ENCODE data around the gene RHBDL2.

The RHBDL2 gene

DNA sequence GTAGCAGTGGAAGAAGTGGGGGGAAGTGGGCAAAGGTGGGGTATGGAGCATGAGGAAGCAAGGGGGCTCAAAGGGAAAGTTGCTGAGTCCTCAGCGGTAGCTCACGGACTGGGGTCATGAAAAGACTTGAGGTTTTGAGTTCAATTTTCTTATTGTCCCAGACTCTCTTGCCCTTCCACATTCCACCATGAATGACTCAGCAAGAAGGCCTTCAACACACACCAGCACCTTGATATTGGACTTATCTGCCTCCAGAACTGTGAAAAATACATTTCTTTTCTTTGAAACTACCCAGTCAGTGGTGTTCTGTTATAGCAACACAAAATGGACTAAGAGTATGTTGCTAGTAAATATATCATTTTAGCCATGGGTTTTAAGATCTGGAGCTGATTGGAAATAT, 17.3 kb upstream of the RHBDL2 start:
- TF ChIP-seq, protein P1, sequence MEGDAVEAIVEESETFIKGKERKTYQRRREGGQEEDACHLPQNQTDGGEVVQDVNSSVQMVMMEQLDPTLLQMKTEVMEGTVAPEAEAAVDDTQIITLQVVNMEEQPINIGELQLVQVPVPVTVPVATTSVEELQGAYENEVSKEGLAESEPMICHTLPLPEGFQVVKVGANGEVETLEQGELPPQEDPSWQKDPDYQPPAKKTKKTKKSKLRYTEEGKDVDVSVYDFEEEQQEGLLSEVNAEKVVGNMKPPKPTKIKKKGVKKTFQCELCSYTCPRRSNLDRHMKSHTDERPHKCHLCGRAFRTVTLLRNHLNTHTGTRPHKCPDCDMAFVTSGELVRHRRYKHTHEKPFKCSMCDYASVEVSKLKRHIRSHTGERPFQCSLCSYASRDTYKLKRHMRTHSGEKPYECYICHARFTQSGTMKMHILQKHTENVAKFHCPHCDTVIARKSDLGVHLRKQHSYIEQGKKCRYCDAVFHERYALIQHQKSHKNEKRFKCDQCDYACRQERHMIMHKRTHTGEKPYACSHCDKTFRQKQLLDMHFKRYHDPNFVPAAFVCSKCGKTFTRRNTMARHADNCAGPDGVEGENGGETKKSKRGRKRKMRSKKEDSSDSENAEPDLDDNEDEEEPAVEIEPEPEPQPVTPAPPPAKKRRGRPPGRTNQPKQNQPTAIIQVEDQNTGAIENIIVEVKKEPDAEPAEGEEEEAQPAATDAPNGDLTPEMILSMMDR (IDR thresholded peaks at IDR 0.05; ENCODE audit: poor library complexity, severe bottlenecking) = no peak
- Histone ChIP-seq H3K4me3 (ENCODE audit: severe bottlenecking) (no peak overlapping the region), H3K9me3 (ENCODE audit: severe bottlenecking) (no peaks in the 10 kb centered on the region), H3K27ac (ENCODE audit: poor library complexity, severe bottlenecking) (peak overlapping the region; percentile 64), H3K36me3 (ENCODE audit: low read depth) (no peaks in the 10 kb centered on the region), H3K27me3 (ENCODE audit: insufficient read depth, poor library complexity, severe bottlenecking) (no peaks in the 10 kb centered on the region), H3K4me1 (ENCODE audit: insufficient read depth, poor library complexity, severe bottlenecking) (peaks cover 29% of the 10 kb centered on the region)
- no peak for DNase-seq (ENCODE audit: low spot score)
- peak; percentile 85 for ATAC-seq (ENCODE audit: low read depth)

DNA sequence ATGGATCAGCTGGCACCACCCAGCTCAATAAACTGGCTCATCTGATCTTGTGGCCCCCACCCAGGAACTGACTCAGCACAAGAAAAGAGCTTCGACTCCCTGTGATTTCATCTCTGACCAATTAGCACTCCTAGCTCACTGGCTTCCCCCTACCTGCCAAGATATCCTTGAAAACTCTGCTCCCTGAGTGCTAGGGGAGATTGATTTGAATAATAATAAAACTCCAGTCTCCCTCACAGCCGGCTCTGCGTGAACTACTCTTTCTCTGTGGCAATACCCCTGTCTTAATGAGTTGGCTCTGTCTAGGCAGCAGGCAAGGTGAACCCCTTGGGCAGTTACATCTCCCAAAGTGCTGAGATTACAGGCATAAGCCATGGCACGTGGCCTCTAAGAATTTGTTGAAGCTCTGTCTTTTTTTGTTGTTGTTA, 11.8 kb upstream of the RHBDL2 start:
- TF ChIP-seq, protein P1 (IDR thresholded peaks at IDR 0.05; ENCODE audit: poor library complexity, severe bottlenecking) = no peak

DNA sequence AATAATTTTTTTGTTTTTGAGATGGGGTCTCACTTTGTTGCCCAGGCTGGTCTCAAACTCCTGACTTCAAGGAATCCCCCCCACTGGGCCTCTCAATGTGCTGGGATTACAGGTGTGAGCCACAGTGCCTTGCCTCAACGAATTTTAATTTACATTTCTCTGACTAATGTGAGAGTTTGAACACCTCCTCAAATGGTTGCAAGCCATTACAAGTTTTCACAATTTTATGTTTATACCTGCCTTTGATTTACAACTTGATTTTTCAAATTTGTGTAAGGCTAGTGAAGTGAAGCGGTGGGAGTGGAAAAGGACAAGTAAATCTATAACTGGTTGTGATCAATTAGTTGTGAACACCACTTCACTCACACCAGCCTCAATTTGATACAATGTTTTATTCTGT, 8.9 kb upstream of the RHBDL2 start:
- Histone ChIP-seq H3K27ac (ENCODE audit: poor library complexity, severe bottlenecking) (no peak overlapping the region), H3K9me3 (ENCODE audit: severe bottlenecking) (no peaks in the 10 kb centered on the region), H3K27me3 (ENCODE audit: insufficient read depth, poor library complexity, severe bottlenecking) (no peaks in the 10 kb centered on the region), H3K4me1 (ENCODE audit: insufficient read depth, poor library complexity, severe bottlenecking) (no peaks in the 10 kb centered on the region), H3K36me3 (ENCODE audit: low read depth) (no peaks in the 10 kb centered on the region), H3K4me3 (ENCODE audit: severe bottlenecking) (no peak overlapping the region)
- ATAC-seq (ENCODE audit: low read depth) (no peak), DNase-seq (ENCODE audit: low spot score) (no peak)
- TF ChIP-seq, protein P1 (IDR thresholded peaks at IDR 0.05; ENCODE audit: poor library complexity, severe bottlenecking) = no peak

More for the DNA sequence above, 11.8 kb upstream of the RHBDL2 start:
- DNase-seq (ENCODE audit: low spot score) (no peak), ATAC-seq (ENCODE audit: low read depth) (peak; percentile 14; the same call in 1 of the 3 replicates)
- Histone ChIP-seq H3K9me3 (ENCODE audit: severe bottlenecking) (no peaks in the 10 kb centered on the region), H3K36me3 (ENCODE audit: low read depth) (no peaks in the 10 kb centered on the region), H3K4me3 (ENCODE audit: severe bottlenecking) (no peak overlapping the region), H3K27me3 (ENCODE audit: insufficient read depth, poor library complexity, severe bottlenecking) (no peaks in the 10 kb centered on the region), H3K27ac (ENCODE audit: poor library complexity, severe bottlenecking) (peak overlapping the region; percentile 35), H3K4me1 (ENCODE audit: insufficient read depth, poor library complexity, severe bottlenecking) (peaks cover under 1% of the 10 kb centered on the region)

DNA sequence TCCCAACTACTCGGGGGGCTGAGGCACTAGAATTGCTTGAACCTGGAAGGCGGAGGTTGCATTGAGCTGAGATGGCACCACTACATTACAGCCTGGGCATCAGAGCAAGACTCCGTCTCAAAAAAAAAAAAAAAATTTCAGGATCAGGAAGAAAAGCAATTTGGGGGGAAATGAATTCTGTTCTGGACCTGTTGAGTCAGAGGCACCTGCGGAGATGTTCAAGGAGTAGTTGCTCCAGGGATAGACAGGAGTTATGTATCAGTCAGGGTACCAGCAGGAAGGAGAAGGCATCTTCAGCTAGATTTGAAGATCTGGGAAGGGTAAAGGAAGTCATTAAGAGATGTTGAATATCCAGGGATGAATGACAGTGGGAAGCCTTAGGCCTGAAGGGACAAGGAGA, 2.9 kb upstream of the RHBDL2 start:
- H3K4me1 ChIP-seq (ENCODE audit: insufficient read depth, poor library complexity, severe bottlenecking) = no peaks in the 10 kb centered on the region
- H3K9me3 ChIP-seq (ENCODE audit: severe bottlenecking) = no peaks in the 10 kb centered on the region
- no peak overlapping the region for H3K27ac ChIP-seq (ENCODE audit: poor library complexity, severe bottlenecking)
- no peak for ATAC-seq (ENCODE audit: low read depth)
- H3K27me3 ChIP-seq (ENCODE audit: insufficient read depth, poor library complexity, severe bottlenecking) = no peaks in the 10 kb centered on the region
- no peak for DNase-seq (ENCODE audit: low spot score)
- no peaks in the 10 kb centered on the region for H3K36me3 ChIP-seq (ENCODE audit: low read depth)
- no peak overlapping the region for H3K4me3 ChIP-seq (ENCODE audit: severe bottlenecking)
- TF ChIP-seq, protein P1 (IDR thresholded peaks at IDR 0.05; ENCODE audit: poor library complexity, severe bottlenecking) = no peak

DNA sequence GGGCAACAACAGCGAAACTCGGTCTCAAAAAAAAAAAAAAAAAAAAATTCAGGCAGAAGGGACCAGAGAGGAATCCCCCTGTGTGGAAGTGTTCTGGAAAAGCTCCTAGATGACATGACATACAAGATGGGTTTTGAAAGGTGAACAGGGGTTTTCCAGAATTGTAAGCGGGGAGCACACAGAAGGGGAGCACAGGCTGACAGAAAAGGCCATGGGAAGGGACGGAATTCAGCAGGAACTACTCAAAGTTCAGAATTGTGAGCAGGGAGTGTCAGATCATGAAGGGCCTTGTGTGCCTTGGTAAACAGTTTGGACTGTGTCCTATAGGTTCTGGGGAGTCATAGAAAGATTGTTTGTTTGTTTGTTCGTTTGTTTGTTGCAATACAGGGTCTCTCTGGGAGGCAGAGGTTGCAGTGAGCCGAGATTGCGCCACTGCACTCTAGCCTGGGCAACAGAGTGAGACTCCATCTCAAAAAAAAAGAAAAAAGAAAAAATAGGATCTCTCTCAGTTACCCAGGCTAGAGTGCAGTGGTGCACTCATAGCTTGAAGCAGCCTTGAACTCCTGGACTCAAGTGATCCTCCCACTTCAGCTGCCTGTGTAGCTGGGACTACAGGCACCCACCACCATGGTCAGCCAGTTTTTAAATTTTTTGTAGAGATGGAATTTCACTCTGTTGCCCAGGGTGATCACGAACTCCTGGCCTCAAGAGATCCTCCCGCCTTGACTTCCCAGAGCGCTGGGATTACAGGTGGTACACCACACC, 1.2 kb upstream of the RHBDL2 start:
- TF ChIP-seq, protein P1 (IDR thresholded peaks at IDR 0.05; ENCODE audit: poor library complexity, severe bottlenecking) = no peak
- Histone ChIP-seq H3K27me3 (ENCODE audit: insufficient read depth, poor library complexity, severe bottlenecking) (no peaks in the 10 kb centered on the region), H3K36me3 (ENCODE audit: low read depth) (no peaks in the 10 kb centered on the region), H3K27ac (ENCODE audit: poor library complexity, severe bottlenecking) (no peak overlapping the region), H3K4me3 (ENCODE audit: severe bottlenecking) (no peak overlapping the region), H3K4me1 (ENCODE audit: insufficient read depth, poor library complexity, severe bottlenecking) (no peaks in the 10 kb centered on the region), H3K9me3 (ENCODE audit: severe bottlenecking) (no peaks in the 10 kb centered on the region)
- ATAC-seq (ENCODE audit: low read depth) = no peak
- DNase-seq (ENCODE audit: low spot score) = no peak
